GM15510 (cell line): ENCODE measurements around the gene OCEL1.

Source experiments
- POLR2A ChIP-seq: IDR thresholded peaks from 3 replicates; pipeline ENCODE4 v1.6.1; 2011; ENCODE audit warnings: borderline replicate concordance; ENCODE audit not compliant: insufficient read length; ENCODE audit errors: extremely low read depth

Gene OCEL1

GRCh38 chr19:17226002-17226933, at the start of gene OCEL1:
Gene OCEL1 (plus strand): TSS chr19:17226226. CDS start chr19:17226248, 22 bp downstream.
- peak; percentile 93 for TF ChIP-seq POLR2A

GRCh38 chr19:17178291-17178690, 47.7 kb upstream of the OCEL1 start:
- TF ChIP-seq POLR2A = no peak

GRCh38 chr19:17180997-17181702, 44.9 kb upstream of the OCEL1 start:
- no peak for TF ChIP-seq POLR2A

- no peak for TF ChIP-seq POLR2A
Measured at GRCh38 chr19:17183271-17183761, 42.7 kb upstream of the OCEL1 start.

- TF ChIP-seq POLR2A = no peak
Measured at GRCh38 chr19:17183858-17184321, 42.1 kb upstream of the OCEL1 start.

- no peak for TF ChIP-seq POLR2A
Measured at GRCh38 chr19:17184371-17184841, 41.6 kb upstream of the OCEL1 start.

GRCh38 chr19:17185590-17185989, 40.4 kb upstream of the OCEL1 start:
- no peak for TF ChIP-seq POLR2A

- TF ChIP-seq POLR2A = no peak
Measured at GRCh38 chr19:17192751-17193150, 33.3 kb upstream of the OCEL1 start.

- no peak for TF ChIP-seq POLR2A
Measured at GRCh38 chr19:17194608-17195007, 31.4 kb upstream of the OCEL1 start.

- no peak for TF ChIP-seq POLR2A
Measured at GRCh38 chr19:17195106-17195505, 30.9 kb upstream of the OCEL1 start.

- no peak for TF ChIP-seq POLR2A
Measured at GRCh38 chr19:17196610-17197009, 29.4 kb upstream of the OCEL1 start.

- no peak for TF ChIP-seq POLR2A
Measured at GRCh38 chr19:17197666-17198065, 28.4 kb upstream of the OCEL1 start.

- TF ChIP-seq POLR2A = no peak
Measured at GRCh38 chr19:17200408-17201079, 25.5 kb upstream of the OCEL1 start.

- TF ChIP-seq POLR2A = no peak
Measured at GRCh38 chr19:17202249-17202648, 23.8 kb upstream of the OCEL1 start.

GRCh38 chr19:17202713-17203112, 23.3 kb upstream of the OCEL1 start:
- no peak for TF ChIP-seq POLR2A

GRCh38 chr19:17205237-17206140, 20.5 kb upstream of the OCEL1 start:
- no peak for TF ChIP-seq POLR2A
